Gastroesophageal sphincter (tissue), 4 donors: ENCODE data around the gene NDUFA6. TPM values are rescaled to one million over a fixed set of nuclear protein-coding genes. Genes with fewer than 3 reads are reported as not detected.

Experiments
- ATAC-seq: fragments of 150-250 bp; one replicate; pipeline ENCODE4 v1.9.1; 2016; ENCODE audit warnings: mild to moderate bottlenecking, moderate library complexity
- H3K27ac ChIP-seq, 4 donors: fragments of 200-600 bp; sonication (generic) in 3 of 4; 1 replicate in 3 of 4; 2 replicates in 1 of 4; pipeline ENCODE4 v1.5.1; 2016 to 2019
- H3K27me3 ChIP-seq: fragments of 200-600 bp; sonication (generic); one replicate; pipeline ENCODE4 v1.5.1; 2019
- H3K36me3 ChIP-seq, 2 donors: fragments of 200-600 bp; sonication (generic); one replicate each; pipeline ENCODE4 v1.5.1; 2019; ENCODE audit warnings: control low read depth in 1 of 2
- H3K4me1 ChIP-seq, 3 donors: fragments of 200-600 bp; sonication (generic); 1 replicate in 2 of 3; 2 replicates in 1 of 3; pipeline ENCODE4 v1.5.1; 2016 to 2019; ENCODE audit warnings: control low read depth in 2 of 3
- H3K4me3 ChIP-seq, 2 donors: fragments of 200-600 bp; sonication (generic); one replicate each; pipeline ENCODE4 v1.5.1; 2019; ENCODE audit warnings: mild to moderate bottlenecking in 1 of 2, moderate library complexity in 1 of 2
- H3K9me3 ChIP-seq, 3 donors: fragments of 200-600 bp; sonication (generic); one replicate each; pipeline ENCODE4 v1.5.1; 2017 to 2019; ENCODE audit warnings: control low read depth in 2 of 3
- EP300 ChIP-seq: sonication (generic); formaldehyde crosslinking; IDR thresholded peaks from one replicate; pipeline ENCODE4 v1.6.1; 2017; ENCODE audit warnings: antibody characterized with exemption, mild to moderate bottlenecking
- POLR2A ChIP-seq, 2 donors: fragments of 450-650 bp; IDR thresholded peaks; one replicate each; pipeline ENCODE4 v1.6.1; 2017; ENCODE audit warnings: antibody characterized with exemption in 2 of 2, mild to moderate bottlenecking in 2 of 2, moderate library complexity in 1 of 2
- POLR2AphosphoS5 ChIP-seq: sonication (generic); formaldehyde crosslinking; IDR thresholded peaks from one replicate; pipeline ENCODE4 v1.6.1; 2017; ENCODE audit warnings: antibody characterized with exemption
- WGBS, 2 donors: methylation state at CpG; one replicate each; pipeline ENCODE4 v1.1.5; 2018; ENCODE audit warnings: low coverage in 1 of 2; 5-methylcytosine and 5-hydroxymethylcytosine counted together
- small RNA-seq, 4 donors: library from RNA; depleted of rRNA; stranded (forward); fragments of <200 nt; gene quantifications; one replicate each; pipeline ENCODE3, GENCODE V24; 2016
- total RNA-seq, 4 donors: library from RNA; depleted of rRNA; stranded (reverse); fragments of >200 nt; gene quantifications; one replicate each; pipeline ENCODE4 v1.1.0, GENCODE V29; 2016
- TF ChIP-seq, protein P1 (sequence below), 4 experiments: fragments of 200-600 bp in 2 of 4; fragments of 450-650 bp in 2 of 4; sonication (generic) in 1 of 4; IDR thresholded peaks; one replicate each; pipeline ENCODE4 v1.5.1; 2017 to 2019; ENCODE audit warnings: antibody characterized with exemption in 4 of 4, mild to moderate bottlenecking in 2 of 4, moderate library complexity in 2 of 4

The NDUFA6 gene
- total RNA-seq, 4 donors from 2014 or later: 59.8 to 102 (median 89.9) TPM

DNA sequence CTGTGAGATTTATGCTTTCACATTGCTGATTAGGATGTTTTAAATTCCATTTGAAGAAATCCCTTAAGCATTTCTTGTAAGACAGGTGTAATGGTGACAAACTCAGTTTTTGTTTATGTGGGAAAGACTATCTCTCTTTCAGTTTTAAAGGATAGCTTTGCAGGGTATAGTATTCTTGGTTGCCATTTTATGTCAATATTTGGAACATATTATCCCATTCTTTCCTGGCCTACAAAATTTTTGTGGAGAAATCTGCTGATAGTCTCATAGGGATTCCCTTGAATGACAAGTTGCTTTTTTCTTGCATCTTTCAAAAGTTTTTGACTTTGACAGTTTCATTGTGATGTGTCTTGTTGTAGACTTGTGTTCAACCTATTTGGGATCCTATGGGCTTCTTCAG, 48.8 kb downstream of the NDUFA6 start:
- TF ChIP-seq POLR2AphosphoS5 (no peak), EP300 (no peak), POLR2A (IDR thresholded peaks at IDR 0.05) (no peak)
- TF ChIP-seq, protein P1, sequence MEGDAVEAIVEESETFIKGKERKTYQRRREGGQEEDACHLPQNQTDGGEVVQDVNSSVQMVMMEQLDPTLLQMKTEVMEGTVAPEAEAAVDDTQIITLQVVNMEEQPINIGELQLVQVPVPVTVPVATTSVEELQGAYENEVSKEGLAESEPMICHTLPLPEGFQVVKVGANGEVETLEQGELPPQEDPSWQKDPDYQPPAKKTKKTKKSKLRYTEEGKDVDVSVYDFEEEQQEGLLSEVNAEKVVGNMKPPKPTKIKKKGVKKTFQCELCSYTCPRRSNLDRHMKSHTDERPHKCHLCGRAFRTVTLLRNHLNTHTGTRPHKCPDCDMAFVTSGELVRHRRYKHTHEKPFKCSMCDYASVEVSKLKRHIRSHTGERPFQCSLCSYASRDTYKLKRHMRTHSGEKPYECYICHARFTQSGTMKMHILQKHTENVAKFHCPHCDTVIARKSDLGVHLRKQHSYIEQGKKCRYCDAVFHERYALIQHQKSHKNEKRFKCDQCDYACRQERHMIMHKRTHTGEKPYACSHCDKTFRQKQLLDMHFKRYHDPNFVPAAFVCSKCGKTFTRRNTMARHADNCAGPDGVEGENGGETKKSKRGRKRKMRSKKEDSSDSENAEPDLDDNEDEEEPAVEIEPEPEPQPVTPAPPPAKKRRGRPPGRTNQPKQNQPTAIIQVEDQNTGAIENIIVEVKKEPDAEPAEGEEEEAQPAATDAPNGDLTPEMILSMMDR (IDR thresholded peaks at IDR 0.05): no peak
- no peak for ATAC-seq
- H3K9me3 ChIP-seq: peaks cover 0 to 6% (median 0%) of the 10 kb centered on the region in 3 donors
- peaks cover 0 to 16% of the 10 kb centered on the region in 2 donors for H3K36me3 ChIP-seq
- no peak overlapping the region for H3K4me3 ChIP-seq
- H3K27ac ChIP-seq: no peak overlapping the region
- no peaks in the 10 kb centered on the region for H3K4me1 ChIP-seq
- no peaks in the 10 kb centered on the region for H3K27me3 ChIP-seq

DNA sequence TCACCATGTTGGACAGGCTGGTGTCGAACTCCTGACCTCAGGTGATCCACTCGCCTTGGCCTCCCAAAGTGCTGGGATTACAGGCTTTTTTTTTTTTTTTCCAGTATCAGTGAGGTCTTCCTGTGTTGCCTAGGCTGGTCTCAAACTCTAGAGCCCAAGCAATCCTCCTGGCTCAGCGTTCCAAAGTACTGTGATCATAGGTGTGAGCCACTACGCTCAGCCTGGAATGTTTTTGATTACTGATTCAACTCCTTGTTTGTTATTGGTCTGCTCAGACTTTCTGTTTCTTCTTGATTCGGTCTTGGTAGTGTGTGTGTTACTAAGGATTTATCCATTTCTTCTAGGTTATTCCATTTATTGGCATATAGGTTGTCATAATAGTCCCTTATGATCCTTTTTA, 51.3 kb downstream of the NDUFA6 start:
- 95% methylated on average over 2 to 3 of the region's 5 CpGs for WGBS, 2 donors
- ATAC-seq: no peak
- Histone ChIP-seq H3K27ac (no peak overlapping the region), H3K27me3 (no peaks in the 10 kb centered on the region), H3K4me3 (no peak overlapping the region), H3K4me1 (no peaks in the 10 kb centered on the region), H3K36me3 (peaks cover 0 to 14% of the 10 kb centered on the region in 2 donors), H3K9me3 (peaks cover 0 to 6% (median 0%) of the 10 kb centered on the region in 3 donors)
- TF ChIP-seq, protein P1 (IDR thresholded peaks at IDR 0.05): no peak
- TF ChIP-seq POLR2AphosphoS5: no peak

Small RNA genes within 50 kb of the gene (small RNA-seq; reads per million reads assigned to genes)
- 0 reads per million in 4 donors for gene SNORD13P1

Other genes with a start within 250 kb of the NDUFA6 start
- not detected for gene SHISA8, start 175.7 kb downstream of the NDUFA6 start, total RNA-seq
- gene TNFRSF13C, start 164.0 kb downstream of the NDUFA6 start, total RNA-seq: under 1 TPM in 2 of 4 donors, not detected in 2; 0.12 to 0.16 TPM
- 1 to 10 TPM in 2 of 4 donors, not detected in 2; 1.9 to 3.4 TPM for gene CENPM, start 143.6 kb downstream of the NDUFA6 start, total RNA-seq
- 1 to 10 TPM in 1 of 4 donors, under 1 TPM in 2, not detected in 1; 0.13 to 1.2 (median 0.93) TPM for gene SEPTIN3, start 121.3 kb downstream of the NDUFA6 start, total RNA-seq
- gene WBP2NL, start 92.0 kb downstream of the NDUFA6 start, total RNA-seq: 1 to 10 TPM in 1 of 4 donors, under 1 TPM in 3; 0.22 to 2.8 (median 0.59) TPM
- gene NAGA, start 20.0 kb downstream of the NDUFA6 start, total RNA-seq: 10 to 100 TPM; 21.9 to 35.0 (median 33.0) TPM
- 10 to 100 TPM; 19.1 to 32.1 (median 21.1) TPM for gene PHETA2, start 16.5 kb downstream of the NDUFA6 start, total RNA-seq
- 10 to 100 TPM in 3 of 4 donors, 1 to 10 TPM in 1; 8.6 to 22.4 (median 19.4) TPM for gene SMDT1, start 11.1 kb downstream of the NDUFA6 start, total RNA-seq
- gene CYP2D6, start 40.0 kb upstream of the NDUFA6 start, total RNA-seq: 1 to 10 TPM in 1 of 4 donors, under 1 TPM in 2, not detected in 1; 0.23 to 2.3 (median 0.40) TPM
- 10 to 100 TPM; 26.0 to 47.9 (median 41.8) TPM for gene TCF20, start 179.9 kb upstream of the NDUFA6 start, total RNA-seq